ENCODE results near the gene TBC1D19. TPM values are rescaled to one million over a fixed set of nuclear protein-coding genes. Genes with fewer than 3 reads are reported as not detected.

The TBC1D19 gene
- total and polyA plus RNA-seq, 2 donors (not counting 1 experiment from before 2014, with no cell fraction given) = 1.8 to 11.0 TPM

- H3K4me3 ChIP-seq (ENCODE audit: control extremely low read depth in 1 of 5, extremely low read depth in 1 of 5, insufficient read depth in 1 of 5, low read depth in 2 of 5, low read length in 4 of 5) = no peak overlapping the region
- Mint-ChIP-seq H3K9me3 (ENCODE audit: insufficient read depth) (no peaks in the 10 kb centered on the region), H3K27ac (no peak overlapping the region), H3K27me3 (no peaks in the 10 kb centered on the region), H3K4me3 (no peak overlapping the region), H3K4me1 (no peaks in the 10 kb centered on the region)
- H3K36me3 ChIP-seq (replicated peaks in 1 of 2; ENCODE audit: control extremely low read depth in 1 of 2, control insufficient read depth in 1 of 2, extremely low read depth in 1 of 2, insufficient read depth in 2 of 2, low read length in 1 of 2) = no peaks in the 10 kb centered on the region
- no peaks in the 10 kb centered on the region for H3K9me3 ChIP-seq (ENCODE audit: control extremely low read depth in 1 of 3, control insufficient read depth in 2 of 3, insufficient read depth in 1 of 3, low read length in 2 of 3)
- H4K20me1 ChIP-seq (ENCODE audit: control insufficient read depth, insufficient read depth, low read length, poor library complexity, severe bottlenecking) = no peaks in the 10 kb centered on the region
- H3K79me2 ChIP-seq (ENCODE audit: control insufficient read depth, insufficient read depth, low read length) = no peaks in the 10 kb centered on the region
- POLR2A ChIA-PET = no interaction called here
- H3K27me3 ChIP-seq (replicated peaks in 1 of 4; ENCODE audit: control extremely low read depth in 1 of 4, control insufficient read depth in 3 of 4, insufficient read depth in 4 of 4, low read length in 3 of 4) = no peaks in the 10 kb centered on the region
- DNase-seq (no peak), ATAC-seq (ENCODE audit: low read depth) (no peak)
- H3K27ac ChIP-seq (ENCODE audit: low read length in 2 of 2) = no peak overlapping the region
- H2AFZ ChIP-seq (ENCODE audit: insufficient read depth, low read depth, low read length, poor library complexity, severe bottlenecking) = no peak overlapping the region
- CTCF ChIA-PET = no interaction called here
- no peak for TF ChIP-seq EZH2 (IDR thresholded peaks at IDR 0.05; ENCODE audit: borderline replicate concordance, insufficient read depth, low read depth, low read length, poor library complexity, severe bottlenecking)
- TF ChIP-seq, protein P1, sequence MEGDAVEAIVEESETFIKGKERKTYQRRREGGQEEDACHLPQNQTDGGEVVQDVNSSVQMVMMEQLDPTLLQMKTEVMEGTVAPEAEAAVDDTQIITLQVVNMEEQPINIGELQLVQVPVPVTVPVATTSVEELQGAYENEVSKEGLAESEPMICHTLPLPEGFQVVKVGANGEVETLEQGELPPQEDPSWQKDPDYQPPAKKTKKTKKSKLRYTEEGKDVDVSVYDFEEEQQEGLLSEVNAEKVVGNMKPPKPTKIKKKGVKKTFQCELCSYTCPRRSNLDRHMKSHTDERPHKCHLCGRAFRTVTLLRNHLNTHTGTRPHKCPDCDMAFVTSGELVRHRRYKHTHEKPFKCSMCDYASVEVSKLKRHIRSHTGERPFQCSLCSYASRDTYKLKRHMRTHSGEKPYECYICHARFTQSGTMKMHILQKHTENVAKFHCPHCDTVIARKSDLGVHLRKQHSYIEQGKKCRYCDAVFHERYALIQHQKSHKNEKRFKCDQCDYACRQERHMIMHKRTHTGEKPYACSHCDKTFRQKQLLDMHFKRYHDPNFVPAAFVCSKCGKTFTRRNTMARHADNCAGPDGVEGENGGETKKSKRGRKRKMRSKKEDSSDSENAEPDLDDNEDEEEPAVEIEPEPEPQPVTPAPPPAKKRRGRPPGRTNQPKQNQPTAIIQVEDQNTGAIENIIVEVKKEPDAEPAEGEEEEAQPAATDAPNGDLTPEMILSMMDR (IDR thresholded peaks at IDR 0.05) = no peak
- H3K4me1 ChIP-seq (ENCODE audit: control insufficient read depth in 2 of 2, insufficient read depth in 2 of 2, low read length in 2 of 2) = no peaks in the 10 kb centered on the region
- no peak overlapping the region for H3K4me2 ChIP-seq (replicated peaks; ENCODE audit: low read depth, low read length, poor library complexity, severe bottlenecking)
- H3K9ac ChIP-seq (ENCODE audit: low read length) = no peak overlapping the region
- intact Hi-C loops (cut with micrococcal nuclease) = no loop called here
- WGBS (ENCODE audit: insufficient coverage) = 67% methylated on average over 6 of the region's 11 CpGs
Measured at GRCh38 chr4:26731351-26732035, 147.6 kb downstream of the TBC1D19 start.

DNA sequence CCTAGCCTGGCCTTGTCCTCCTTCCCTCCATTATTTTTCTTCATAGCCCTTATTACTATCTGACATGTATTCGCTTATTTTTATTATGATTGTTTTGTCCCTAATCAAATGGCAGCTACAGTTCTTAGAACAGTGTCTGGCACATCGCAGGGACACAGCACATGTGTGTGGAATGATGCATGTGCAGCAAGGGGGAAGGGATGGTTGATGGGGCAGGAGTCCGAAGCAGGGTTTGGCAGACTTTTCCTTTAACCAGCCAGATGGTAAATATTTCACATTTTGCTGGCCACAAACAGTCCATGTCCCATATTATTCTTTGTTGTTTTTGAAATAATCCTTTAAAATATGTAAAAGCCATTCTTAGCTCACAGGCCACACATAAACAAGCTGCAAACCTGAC lies 148.5 kb downstream of the TBC1D19 start:
- Histone ChIP-seq H3K27me3 (replicated peaks in 1 of 4; ENCODE audit: control extremely low read depth in 1 of 4, control insufficient read depth in 3 of 4, insufficient read depth in 4 of 4, low read length in 3 of 4) (no peaks in the 10 kb centered on the region), H3K4me1 (ENCODE audit: control insufficient read depth in 2 of 2, insufficient read depth in 2 of 2, low read length in 2 of 2) (no peaks in the 10 kb centered on the region), H3K79me2 (ENCODE audit: control insufficient read depth, insufficient read depth, low read length) (no peaks in the 10 kb centered on the region), H3K4me3 (ENCODE audit: control extremely low read depth in 1 of 5, extremely low read depth in 1 of 5, insufficient read depth in 1 of 5, low read depth in 2 of 5, low read length in 4 of 5) (no peak overlapping the region), H4K20me1 (ENCODE audit: control insufficient read depth, insufficient read depth, low read length, poor library complexity, severe bottlenecking) (no peaks in the 10 kb centered on the region), H3K9me3 (ENCODE audit: control extremely low read depth in 1 of 3, control insufficient read depth in 2 of 3, insufficient read depth in 1 of 3, low read length in 2 of 3) (no peaks in the 10 kb centered on the region), H3K36me3 (replicated peaks in 1 of 2; ENCODE audit: control extremely low read depth in 1 of 2, control insufficient read depth in 1 of 2, extremely low read depth in 1 of 2, insufficient read depth in 2 of 2, low read length in 1 of 2) (no peaks in the 10 kb centered on the region), H2AFZ (ENCODE audit: insufficient read depth, low read depth, low read length, poor library complexity, severe bottlenecking) (no peak overlapping the region), H3K4me2 (replicated peaks; ENCODE audit: low read depth, low read length, poor library complexity, severe bottlenecking) (no peak overlapping the region), H3K27ac (ENCODE audit: low read length in 2 of 2) (no peak overlapping the region), H3K9ac (ENCODE audit: low read length) (no peak overlapping the region)
- ATAC-seq (ENCODE audit: low read depth) (no peak), DNase-seq (no peak)
- Mint-ChIP-seq H3K4me1 (no peaks in the 10 kb centered on the region), H3K27me3 (no peaks in the 10 kb centered on the region), H3K9me3 (ENCODE audit: insufficient read depth) (no peaks in the 10 kb centered on the region), H3K4me3 (no peak overlapping the region), H3K27ac (no peak overlapping the region)
- ChIA-PET POLR2A (no interaction called here), CTCF (no interaction called here)
- no CpG with 5 or more reads among the region's 3 CpGs for WGBS (ENCODE audit: insufficient coverage)
- TF ChIP-seq EZH2 (IDR thresholded peaks at IDR 0.05; ENCODE audit: borderline replicate concordance, insufficient read depth, low read depth, low read length, poor library complexity, severe bottlenecking) = no peak
- TF ChIP-seq, protein P1 (IDR thresholded peaks at IDR 0.05) = no peak
- intact Hi-C loops (cut with micrococcal nuclease) = no loop called here
